ENCODE results near the gene UGT1A3. TPM values are rescaled to one million over a fixed set of nuclear protein-coding genes. Genes with fewer than 3 reads are reported as not detected.

The UGT1A3 gene
- total RNA-seq, 1 donor from 2014 or later, result 4.1 TPM

DNA sequence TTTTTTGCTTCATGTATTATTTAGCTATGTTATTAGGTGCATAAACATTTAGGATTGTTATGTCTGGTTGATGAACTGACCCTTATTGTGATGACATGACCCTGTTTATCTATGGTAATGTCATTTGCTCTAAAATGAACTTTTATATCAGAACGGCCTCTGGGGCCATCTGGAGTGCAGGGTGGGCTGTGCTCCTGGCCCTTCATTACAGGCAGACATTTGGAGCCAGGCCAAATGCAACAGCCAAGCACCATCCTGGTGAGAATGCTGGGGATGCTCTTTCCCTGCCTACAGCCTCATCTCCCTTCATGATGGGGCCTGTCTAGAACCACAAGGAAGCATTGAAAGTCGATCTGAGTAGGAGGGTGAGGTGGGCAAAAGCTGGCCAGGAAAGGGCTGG, 87.5 kb downstream of the UGT1A3 start:
- no peak for DNase-seq (ENCODE audit: low read depth)

- DNase-seq (ENCODE audit: low read depth), result no peak
Observed at GRCh38 chr2:233816771-233817170, 87.9 kb downstream of the UGT1A3 start.

GRCh38 chr2:233817361-233817911, 88.6 kb downstream of the UGT1A3 start:
- no peak for DNase-seq (ENCODE audit: low read depth)

DNA sequence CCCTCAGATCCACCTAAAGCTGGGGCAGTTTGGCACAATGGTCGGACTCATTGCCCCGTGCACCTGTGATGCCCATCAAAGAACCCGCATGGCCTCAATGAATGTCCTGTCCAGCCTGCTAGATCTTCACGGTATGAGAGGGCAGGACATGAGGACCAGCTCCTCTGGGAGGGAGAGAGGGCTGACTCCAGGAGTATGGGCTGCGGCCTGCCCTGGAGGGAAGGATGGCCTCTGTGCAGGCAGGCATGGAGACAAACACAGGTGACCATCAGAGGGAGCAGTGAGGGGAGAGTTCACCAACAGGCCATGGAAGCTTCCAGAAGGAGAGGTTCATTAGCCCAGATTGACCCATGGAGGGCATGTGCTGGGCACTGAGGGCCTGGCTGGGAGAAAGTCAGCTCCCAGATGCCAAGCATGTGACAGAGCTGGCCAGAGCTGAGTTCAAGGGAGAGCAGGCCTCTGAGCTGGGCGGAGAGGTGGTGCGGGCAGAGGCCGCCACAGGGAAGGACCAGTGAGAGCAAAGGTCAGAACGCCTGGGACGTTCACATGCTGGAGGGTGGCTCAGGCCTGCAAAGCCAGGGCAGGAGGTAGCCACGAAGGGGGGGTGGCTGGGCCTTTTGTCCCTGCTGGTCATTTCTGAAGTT, 89.3 kb downstream of the UGT1A3 start:
- DNase-seq (ENCODE audit: low read depth), result no peak

GRCh38 chr2:233818639-233819621, 90.1 kb downstream of the UGT1A3 start:
- no peak for DNase-seq (ENCODE audit: low read depth)

- DNase-seq (ENCODE audit: low read depth), result no peak
Observed at GRCh38 chr2:233819884-233820773, 91.3 kb downstream of the UGT1A3 start.

GRCh38 chr2:233820774-233821105, 91.9 kb downstream of the UGT1A3 start:
- DNase-seq (ENCODE audit: low read depth), result no peak

GRCh38 chr2:233821196-233821595, 92.4 kb downstream of the UGT1A3 start:
- no peak for DNase-seq (ENCODE audit: low read depth)

GRCh38 chr2:233821709-233822100, 92.9 kb downstream of the UGT1A3 start:
- DNase-seq (ENCODE audit: low read depth), result no peak

GRCh38 chr2:233822101-233822771, 93.4 kb downstream of the UGT1A3 start:
- no peak for DNase-seq (ENCODE audit: low read depth)

Other genes starting within 250 kb of the UGT1A3 start
- gene USP40, start 162.3 kb upstream of the UGT1A3 start, total RNA-seq, result 29.3 and 41.9 TPM in 2 replicates
- 0.35 TPM in 2 replicates for gene UGT1A8, start 111.4 kb upstream of the UGT1A3 start, total RNA-seq
- gene UGT1A10, start 92.6 kb upstream of the UGT1A3 start, total RNA-seq, result not detected in 2 replicates
- gene UGT1A9, start 57.1 kb upstream of the UGT1A3 start, total RNA-seq, result 37.2 and 110 TPM in 2 replicates
- gene UGT1A7, start 47.1 kb upstream of the UGT1A3 start, total RNA-seq, result 0.69 and 2.8 TPM in 2 replicates
- 206 and 675 TPM in 2 replicates for gene UGT1A6, start 36.2 kb upstream of the UGT1A3 start, total RNA-seq
- gene UGT1A5, start 16.1 kb upstream of the UGT1A3 start, total RNA-seq, result 0.35 and 3.8 TPM in 2 replicates
- 1.2 and 3.8 TPM in 2 replicates for gene UGT1A4, start 10.3 kb upstream of the UGT1A3 start, total RNA-seq
- gene UGT1A1, start 31.2 kb downstream of the UGT1A3 start, total RNA-seq, result 1.2 and 6.2 TPM in 2 replicates
- 0.15 TPM in 1 of 2 replicates, not detected in the other for gene MROH2A, start 49.3 kb downstream of the UGT1A3 start, total RNA-seq
- 1.1 and 13.0 TPM in 2 replicates for gene HJURP, start 125.5 kb downstream of the UGT1A3 start, total RNA-seq
- 1.0 and 4.5 TPM in 2 replicates for gene TRPM8, start 188.3 kb downstream of the UGT1A3 start, total RNA-seq